ENCODE data around the gene HOXC11. TPM values are rescaled to one million over a fixed set of nuclear protein-coding genes. Genes with fewer than 3 reads are reported as not detected.

Gene HOXC11
- total and polyA plus RNA-seq, 8 donors = not detected

- TF ChIP-seq CTCF (IDR thresholded peaks at IDR 0.05) = no peak
- ATAC-seq (no peak), DNase-seq (no peak)
- peaks cover 100% of the 10 kb centered on the region in 2 donors for H3K27me3 ChIP-seq
- no peaks in the 10 kb centered on the region for H3K36me3 ChIP-seq
- H3K27ac ChIP-seq = no peak overlapping the region
- intact Hi-C loops (cut with DNase I) = no loop called here
- H3K4me1 ChIP-seq = peaks cover 0 to 5% of the 10 kb centered on the region in 2 donors
- H3K9me3 ChIP-seq = no peaks in the 10 kb centered on the region
- no peak overlapping the region for H3K4me3 ChIP-seq
Measured at GRCh38 chr12:53966385-53967133, 6.4 kb upstream of the HOXC11 start.

- Histone ChIP-seq H3K9me3 (no peaks in the 10 kb centered on the region), H3K4me3 (no peak overlapping the region), H3K27ac (no peak overlapping the region), H3K4me1 (peaks cover 0 to 5% of the 10 kb centered on the region in 2 donors), H3K36me3 (no peaks in the 10 kb centered on the region), H3K27me3 (peaks cover 100% of the 10 kb centered on the region in 2 donors)
- no peak for TF ChIP-seq CTCF (IDR thresholded peaks at IDR 0.05)
- DNase-seq = no peak
- ATAC-seq = no peak
- intact Hi-C loops (cut with DNase I) = no loop called here
Measured at GRCh38 chr12:53967421-53967925, 5.5 kb upstream of the HOXC11 start.

- no peak for TF ChIP-seq CTCF (IDR thresholded peaks at IDR 0.05)
- Histone ChIP-seq H3K27ac (no peak overlapping the region), H3K9me3 (no peaks in the 10 kb centered on the region), H3K27me3 (peaks cover 100% of the 10 kb centered on the region in 2 donors), H3K4me1 (peaks cover 0 to 9% of the 10 kb centered on the region in 2 donors), H3K36me3 (no peaks in the 10 kb centered on the region), H3K4me3 (no peak overlapping the region)
- DNase-seq (no peak), ATAC-seq (no peak)
- intact Hi-C loops (cut with DNase I) = no loop called here
Measured at GRCh38 chr12:53968214-53969127, 4.5 kb upstream of the HOXC11 start.

- H3K36me3 ChIP-seq = no peaks in the 10 kb centered on the region
- H3K27me3 ChIP-seq = peaks cover 99 to 100% of the 10 kb centered on the region in 2 donors
- ATAC-seq = no peak
- peaks cover 0 to 20% of the 10 kb centered on the region in 2 donors for H3K4me1 ChIP-seq
- no peak for DNase-seq
- no peak for TF ChIP-seq CTCF (IDR thresholded peaks at IDR 0.05)
- no peak overlapping the region for H3K27ac ChIP-seq
- no peaks in the 10 kb centered on the region for H3K9me3 ChIP-seq
- no peak overlapping the region for H3K4me3 ChIP-seq
- intact Hi-C loops (cut with DNase I) = no loop called here
Measured at GRCh38 chr12:53969588-53970259, 3.2 kb upstream of the HOXC11 start.

Data from left lung (tissue), 10 donors.